NCI-H2196 (cell line): ENCODE measurements around the gene BBX.

Source experiments
- DNase-seq: peaks from one replicate; lab custom pipeline; 2025; ENCODE audit not compliant: unreplicated experiment; lab: John Stamatoyannopoulos, UW

BBX gene

GRCh38 chr3:107522510-107523288 lies at the start of gene BBX:
TSS of gene BBX (plus strand) at chr3:107522962. CDS start at chr3:107710461, 187,499 bp downstream.
- peak; percentile 78 for DNase-seq

- no peak for DNase-seq
Measured at GRCh38 chr3:107476462-107476861, 46.3 kb upstream of the BBX start.

- DNase-seq, result no peak
Measured at GRCh38 chr3:107487490-107487889, 35.3 kb upstream of the BBX start.

- no peak for DNase-seq
Measured at GRCh38 chr3:107488942-107489341, 33.8 kb upstream of the BBX start.

GRCh38 chr3:107493134-107493533 lies 29.6 kb upstream of the BBX start:
- DNase-seq, result no peak

GRCh38 chr3:107496855-107497254 lies 25.9 kb upstream of the BBX start:
- no peak for DNase-seq

GRCh38 chr3:107498646-107499045 lies 24.1 kb upstream of the BBX start:
- no peak for DNase-seq

- DNase-seq, result no peak
Measured at GRCh38 chr3:107506458-107506857, 16.3 kb upstream of the BBX start.

GRCh38 chr3:107508331-107508730 lies 14.4 kb upstream of the BBX start:
- DNase-seq, result no peak

- no peak for DNase-seq
Measured at GRCh38 chr3:107512108-107512507, 10.7 kb upstream of the BBX start.

- no peak for DNase-seq
Measured at GRCh38 chr3:107514453-107514852, 8.3 kb upstream of the BBX start.

GRCh38 chr3:107516475-107516874 lies 6.3 kb upstream of the BBX start:
- no peak for DNase-seq

GRCh38 chr3:107520535-107520934 lies 2.2 kb upstream of the BBX start:
- no peak for DNase-seq

GRCh38 chr3:107521469-107522059 lies 1.2 kb upstream of the BBX start:
- no peak for DNase-seq

GRCh38 chr3:107523289-107523538 lies 452 bp downstream of the BBX start:
- no peak for DNase-seq

GRCh38 chr3:107523539-107524325 lies 970 bp downstream of the BBX start:
- DNase-seq, result peak; percentile 24

- DNase-seq, result no peak
Measured at GRCh38 chr3:107524326-107524840, 1.6 kb downstream of the BBX start.

GRCh38 chr3:107524841-107525643 lies 2.3 kb downstream of the BBX start:
- DNase-seq, result peak; percentile 19

GRCh38 chr3:107525644-107526305 lies 3.0 kb downstream of the BBX start:
- no peak for DNase-seq

GRCh38 chr3:107531917-107532469 lies 9.2 kb downstream of the BBX start:
- no peak for DNase-seq
